Tongue (tissue), 2 donors: ENCODE results near the gene KIAA1217. TPM values are rescaled to one million over a fixed set of nuclear protein-coding genes. Genes with fewer than 3 reads are reported as not detected.

Source experiments
- DNase-seq: peaks from one replicate; pipeline ENCODE4 v3.0.0-alpha.2; 2015
- total RNA-seq: library from RNA; depleted of rRNA; stranded (reverse); fragments of >200 nt; gene quantifications from one replicate; pipeline ENCODE4 v1.2.3, GENCODE V29; 2014

KIAA1217 gene, protein sequence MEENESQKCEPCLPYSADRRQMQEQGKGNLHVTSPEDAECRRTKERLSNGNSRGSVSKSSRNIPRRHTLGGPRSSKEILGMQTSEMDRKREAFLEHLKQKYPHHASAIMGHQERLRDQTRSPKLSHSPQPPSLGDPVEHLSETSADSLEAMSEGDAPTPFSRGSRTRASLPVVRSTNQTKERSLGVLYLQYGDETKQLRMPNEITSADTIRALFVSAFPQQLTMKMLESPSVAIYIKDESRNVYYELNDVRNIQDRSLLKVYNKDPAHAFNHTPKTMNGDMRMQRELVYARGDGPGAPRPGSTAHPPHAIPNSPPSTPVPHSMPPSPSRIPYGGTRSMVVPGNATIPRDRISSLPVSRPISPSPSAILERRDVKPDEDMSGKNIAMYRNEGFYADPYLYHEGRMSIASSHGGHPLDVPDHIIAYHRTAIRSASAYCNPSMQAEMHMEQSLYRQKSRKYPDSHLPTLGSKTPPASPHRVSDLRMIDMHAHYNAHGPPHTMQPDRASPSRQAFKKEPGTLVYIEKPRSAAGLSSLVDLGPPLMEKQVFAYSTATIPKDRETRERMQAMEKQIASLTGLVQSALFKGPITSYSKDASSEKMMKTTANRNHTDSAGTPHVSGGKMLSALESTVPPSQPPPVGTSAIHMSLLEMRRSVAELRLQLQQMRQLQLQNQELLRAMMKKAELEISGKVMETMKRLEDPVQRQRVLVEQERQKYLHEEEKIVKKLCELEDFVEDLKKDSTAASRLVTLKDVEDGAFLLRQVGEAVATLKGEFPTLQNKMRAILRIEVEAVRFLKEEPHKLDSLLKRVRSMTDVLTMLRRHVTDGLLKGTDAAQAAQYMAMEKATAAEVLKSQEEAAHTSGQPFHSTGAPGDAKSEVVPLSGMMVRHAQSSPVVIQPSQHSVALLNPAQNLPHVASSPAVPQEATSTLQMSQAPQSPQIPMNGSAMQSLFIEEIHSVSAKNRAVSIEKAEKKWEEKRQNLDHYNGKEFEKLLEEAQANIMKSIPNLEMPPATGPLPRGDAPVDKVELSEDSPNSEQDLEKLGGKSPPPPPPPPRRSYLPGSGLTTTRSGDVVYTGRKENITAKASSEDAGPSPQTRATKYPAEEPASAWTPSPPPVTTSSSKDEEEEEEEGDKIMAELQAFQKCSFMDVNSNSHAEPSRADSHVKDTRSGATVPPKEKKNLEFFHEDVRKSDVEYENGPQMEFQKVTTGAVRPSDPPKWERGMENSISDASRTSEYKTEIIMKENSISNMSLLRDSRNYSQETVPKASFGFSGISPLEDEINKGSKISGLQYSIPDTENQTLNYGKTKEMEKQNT (N-terminal part only)
- total RNA-seq, result 36.0 TPM

DNA sequence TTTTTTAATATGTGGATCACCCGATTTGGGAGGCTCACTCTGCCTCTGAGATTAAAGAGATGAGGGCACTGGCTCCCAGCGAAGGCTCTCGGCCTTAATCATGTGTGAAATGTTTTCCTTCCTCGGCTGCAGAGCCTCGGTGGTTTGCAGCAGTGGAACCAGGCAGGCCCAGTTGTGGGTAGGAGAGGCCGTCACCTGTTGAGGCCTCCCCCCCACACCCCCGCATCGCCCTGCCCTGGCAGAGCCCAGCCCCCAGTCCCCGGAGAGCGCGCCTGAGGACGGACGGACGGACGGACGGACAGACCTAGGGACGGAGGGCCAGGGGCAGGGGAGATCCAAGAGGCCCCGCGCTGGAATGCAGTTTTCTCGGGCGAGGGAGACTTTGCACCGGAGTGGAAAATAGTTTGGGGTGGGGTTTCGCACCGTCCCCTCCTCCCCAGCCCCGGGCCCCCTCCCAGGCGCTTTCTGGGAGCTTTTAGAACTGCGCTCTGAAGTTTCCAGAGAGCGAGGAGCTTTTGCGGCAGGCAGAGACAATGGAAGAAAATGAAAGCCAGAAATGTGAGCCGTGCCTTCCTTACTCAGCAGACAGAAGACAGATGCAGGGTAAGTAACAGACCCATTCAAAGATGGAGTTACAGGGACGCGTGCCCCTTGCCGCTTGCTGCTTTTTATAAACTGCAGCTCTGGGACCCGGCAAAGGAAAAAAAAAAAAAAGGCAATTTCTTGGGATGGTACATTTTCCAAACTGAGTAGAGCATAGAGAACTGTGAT is at the start of gene KIAA1217:
Gene KIAA1217 (plus strand): TSS at position 478 of the 771 bp plus-strand sequence. CDS start 56 bp downstream, at position 534.
- peak; percentile 87 for DNase-seq

DNA sequence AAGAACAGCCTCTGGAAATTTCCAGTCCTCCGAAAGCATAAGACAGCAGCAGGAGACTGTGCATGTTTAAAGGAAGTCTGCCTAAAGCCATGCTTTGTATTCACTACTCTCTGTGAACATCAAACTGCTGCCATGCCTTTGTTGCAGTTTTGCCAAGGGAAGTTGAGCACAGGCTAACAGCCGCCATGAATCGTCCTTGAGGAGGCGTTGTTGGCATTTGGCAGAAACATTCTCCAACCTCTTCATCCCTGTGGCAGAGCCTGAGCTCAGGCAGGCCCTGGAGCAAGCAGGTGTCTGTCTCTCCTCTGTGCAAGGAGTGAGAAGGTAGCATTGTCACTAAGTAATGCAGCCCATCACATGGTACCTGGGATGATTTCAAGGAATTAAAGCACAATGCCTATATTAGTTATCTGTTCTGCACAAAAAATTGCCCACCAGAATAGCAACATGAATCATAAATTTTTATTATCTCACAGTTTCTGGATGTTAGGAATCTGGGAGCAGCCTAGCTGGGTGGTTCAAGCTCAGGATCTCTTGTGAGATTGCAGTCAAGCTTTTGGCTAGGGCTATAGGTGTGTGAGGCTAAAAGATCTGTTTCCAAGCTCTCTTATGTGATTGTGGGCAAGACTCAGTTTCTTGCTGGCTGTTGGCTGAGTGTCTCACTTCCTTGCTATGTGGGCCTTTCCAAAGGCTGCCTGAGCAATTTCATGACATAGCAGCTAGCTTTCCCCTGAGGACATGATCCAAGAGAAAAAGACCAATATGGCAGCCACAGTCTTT is 46.5 kb upstream of the KIAA1217 start:
- no peak for DNase-seq

DNA sequence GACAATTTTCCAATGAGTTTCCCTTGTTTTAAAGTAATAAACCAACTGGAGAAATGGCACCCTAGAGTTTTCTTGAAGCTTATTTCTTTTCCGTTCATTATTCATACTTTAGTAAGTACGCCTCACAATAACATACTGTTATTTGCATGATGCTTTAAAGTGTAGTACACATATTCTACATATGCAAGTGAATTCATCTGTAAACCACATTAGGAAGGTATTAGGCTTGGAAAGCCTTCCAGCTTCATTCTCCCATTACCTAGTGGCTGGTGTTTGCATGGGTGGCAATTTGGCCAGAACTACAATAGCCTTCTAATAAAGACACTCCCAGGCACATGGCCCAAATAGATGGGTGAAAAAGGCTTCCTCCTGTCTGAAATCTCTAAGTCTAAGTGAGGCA is 45.5 kb upstream of the KIAA1217 start:
- no peak for DNase-seq

DNA sequence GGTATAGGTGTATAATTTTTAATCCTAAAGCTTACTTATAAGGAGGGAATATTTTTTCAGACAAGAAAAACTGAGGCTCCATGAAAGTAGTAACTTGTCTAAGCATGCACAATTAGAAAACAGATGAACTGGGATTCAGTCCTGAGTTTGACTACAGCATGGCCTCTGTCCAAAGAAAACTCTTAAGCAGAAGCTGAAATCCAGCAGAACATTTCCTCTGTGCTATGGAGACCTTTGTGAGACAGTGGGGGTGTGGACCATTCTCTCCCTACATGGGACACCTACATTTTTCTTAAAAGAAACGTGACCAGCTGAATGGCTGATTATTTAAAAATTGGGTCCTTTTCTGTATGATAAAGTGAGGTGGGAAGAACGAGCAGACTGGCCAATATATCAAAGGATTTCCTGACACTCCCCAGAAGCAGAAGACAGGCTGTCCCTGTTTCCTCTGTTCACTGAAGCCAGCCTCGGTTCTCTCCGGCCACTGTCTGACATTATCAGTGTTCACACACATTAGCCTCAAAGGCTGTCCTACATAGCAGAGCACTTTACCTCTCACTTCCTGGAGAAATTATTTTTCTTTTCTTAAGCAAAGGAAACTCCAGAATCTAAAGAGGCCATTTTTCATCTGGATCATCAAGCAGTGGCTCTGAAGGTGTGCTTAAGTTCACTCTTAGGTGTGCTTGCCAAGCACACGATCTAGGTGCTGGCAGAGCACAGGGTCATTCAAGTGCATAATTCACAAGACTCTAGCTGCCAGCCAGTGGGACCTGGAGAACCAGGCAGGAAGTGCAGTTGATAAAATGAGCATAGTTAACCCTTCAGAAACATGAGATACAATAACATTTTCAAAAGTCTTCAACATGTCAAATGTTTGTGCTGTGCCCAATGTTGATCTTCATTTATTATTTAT is 40.4 kb upstream of the KIAA1217 start:
- peak; percentile 25 for DNase-seq

DNA sequence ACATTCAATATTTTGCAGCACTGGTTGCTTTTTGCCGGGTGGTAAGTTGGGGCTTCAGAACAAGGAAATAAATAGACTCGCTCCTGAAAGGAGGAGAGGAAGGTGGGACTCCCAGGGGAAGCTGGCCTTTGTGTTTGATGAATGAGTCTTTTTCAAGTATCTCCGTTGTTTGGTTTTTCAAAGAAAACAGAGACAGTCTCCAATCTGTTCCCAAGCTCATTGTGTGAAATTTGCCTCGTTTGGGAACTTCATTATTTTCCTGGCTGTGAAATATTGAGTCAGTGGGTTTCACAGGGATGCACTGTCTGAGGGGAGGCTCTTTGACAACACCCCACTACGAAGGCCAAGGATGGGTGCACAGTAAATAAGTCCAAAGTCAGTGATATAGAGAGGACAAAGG is 38.7 kb upstream of the KIAA1217 start:
- no peak for DNase-seq

DNA sequence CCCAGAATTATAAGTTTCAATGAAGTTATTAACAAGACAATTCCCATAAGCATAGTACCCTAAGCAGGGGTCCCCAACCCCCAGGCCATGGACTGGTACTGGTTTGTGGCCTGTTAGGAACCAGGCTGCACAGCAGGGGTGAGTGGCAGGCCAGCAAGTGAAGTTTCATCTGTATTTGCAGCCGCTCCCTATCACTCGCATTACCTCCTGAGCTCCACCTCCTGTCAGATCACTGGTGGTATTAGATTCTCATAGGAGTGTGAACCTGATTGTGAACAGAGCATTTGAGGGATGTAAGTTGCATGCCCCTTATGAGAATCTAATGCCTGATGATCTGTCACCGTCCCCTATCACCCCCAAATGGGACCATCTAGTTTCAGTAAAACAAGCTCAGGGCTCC is 36.0 kb upstream of the KIAA1217 start:
- no peak for DNase-seq

DNA sequence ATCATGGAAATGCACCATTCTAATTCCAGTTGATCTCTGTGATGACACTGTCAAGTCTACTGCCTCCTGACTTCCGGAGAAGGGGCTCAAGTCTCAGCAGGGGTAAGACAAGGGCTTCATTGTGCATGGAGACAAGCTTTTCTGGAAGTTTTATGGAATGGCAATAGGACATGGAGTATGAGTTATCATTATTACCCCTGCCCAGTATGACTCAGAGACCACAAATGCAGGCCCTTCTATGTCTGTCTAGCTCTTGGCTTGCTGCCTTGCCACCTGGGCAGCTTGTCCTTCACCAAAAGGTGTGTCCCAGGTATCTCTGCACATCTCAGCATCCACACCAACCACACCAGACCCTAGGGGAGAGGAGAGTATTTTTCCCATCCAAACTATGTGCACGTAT is 34.9 kb upstream of the KIAA1217 start:
- DNase-seq, result no peak

DNA sequence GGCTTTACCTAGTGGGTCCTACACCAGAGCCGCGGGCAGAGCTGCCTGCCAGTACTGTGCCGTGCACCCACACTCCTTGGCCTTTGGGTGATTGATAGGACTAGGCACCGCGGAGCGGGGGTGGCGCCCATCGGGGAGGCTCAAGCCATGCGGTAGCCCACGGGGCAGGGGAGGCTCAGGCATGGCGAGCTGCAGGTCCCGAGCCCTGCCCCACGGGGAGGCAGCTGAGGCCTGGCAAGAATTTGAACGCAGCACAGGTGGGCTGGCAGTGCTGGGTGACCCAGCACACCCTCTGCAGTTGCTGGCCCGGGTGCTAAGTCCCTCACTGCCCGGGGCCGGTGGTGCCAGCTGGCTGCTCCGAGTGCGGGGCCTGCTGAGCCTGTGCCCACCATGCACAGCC is 32.3 kb upstream of the KIAA1217 start:
- DNase-seq, result no peak

DNA sequence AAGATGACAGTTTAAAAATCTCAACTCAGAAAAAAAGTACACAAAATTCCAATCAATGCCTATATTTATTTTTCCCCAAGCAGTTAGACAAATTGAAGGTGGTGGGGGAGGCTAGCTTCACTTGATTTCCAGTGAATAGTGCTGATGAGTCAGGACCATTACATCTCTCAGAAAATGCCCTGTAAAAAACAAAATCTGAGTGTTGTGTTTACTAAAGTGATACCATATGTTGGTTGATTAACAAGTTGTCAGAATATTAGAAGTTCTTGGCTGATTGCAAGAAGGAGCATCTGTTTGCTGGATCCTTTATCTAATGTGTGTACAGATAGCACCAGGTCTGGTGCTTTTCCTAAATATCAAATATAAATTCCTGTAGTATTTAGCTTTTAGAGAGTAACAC is 31.3 kb upstream of the KIAA1217 start:
- DNase-seq, result no peak

DNA sequence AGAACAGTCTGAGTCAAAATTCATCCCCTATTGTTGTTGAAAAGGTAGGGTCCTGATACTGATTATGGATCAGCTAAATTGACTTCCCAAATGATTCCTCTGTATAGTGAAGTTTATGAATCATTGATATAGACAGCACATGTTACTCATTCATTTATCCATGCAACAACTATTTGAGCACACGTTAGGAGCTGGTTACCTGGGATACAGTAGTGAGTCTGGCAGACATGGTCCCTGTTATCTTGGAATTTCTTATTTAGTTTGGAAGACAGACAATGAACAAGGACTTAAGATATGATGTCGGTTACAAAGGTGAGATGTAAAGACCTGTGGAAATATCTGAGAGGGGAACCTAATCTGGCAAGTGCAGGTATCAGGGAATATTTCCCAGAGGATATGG is 28.0 kb upstream of the KIAA1217 start:
- no peak for DNase-seq

DNA sequence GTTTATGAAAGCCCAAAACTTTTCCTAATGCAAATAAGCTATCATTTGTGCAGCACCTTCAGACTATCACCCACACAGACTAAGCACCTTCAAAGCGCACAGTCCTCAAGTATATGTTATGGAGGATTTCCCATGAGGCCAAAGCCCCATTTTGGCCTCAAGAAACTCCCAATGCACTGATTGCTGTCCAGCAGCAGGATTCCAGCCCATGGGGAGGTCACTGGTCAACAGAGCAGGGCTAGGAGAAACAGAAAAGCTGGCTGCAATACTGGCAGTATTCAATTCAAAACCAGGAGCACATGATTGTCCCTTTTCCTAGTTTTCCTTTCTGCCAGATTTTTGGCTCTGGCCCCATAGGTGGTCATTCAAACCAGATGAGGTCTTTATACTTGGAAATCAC is 24.5 kb upstream of the KIAA1217 start:
- DNase-seq, result no peak

DNA sequence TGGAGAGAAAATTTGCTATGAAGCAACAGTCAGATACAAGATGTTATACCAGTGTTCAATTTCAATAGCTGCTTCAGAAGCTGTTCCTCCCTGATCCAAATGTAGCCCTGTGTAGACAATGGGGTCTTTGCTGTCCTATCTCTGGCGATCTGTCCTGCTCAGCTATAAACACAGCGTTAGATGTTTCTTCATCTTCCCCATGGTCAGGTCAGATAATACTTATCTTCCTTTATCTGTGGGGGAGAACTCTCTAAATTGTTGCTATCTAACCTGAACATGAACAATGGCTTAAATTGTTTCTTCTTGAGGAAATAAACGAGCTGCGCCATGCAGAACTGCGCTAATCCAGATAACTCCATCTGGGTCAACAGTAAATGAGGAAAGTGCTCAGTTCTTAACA is 15.6 kb upstream of the KIAA1217 start:
- DNase-seq, result no peak

DNA sequence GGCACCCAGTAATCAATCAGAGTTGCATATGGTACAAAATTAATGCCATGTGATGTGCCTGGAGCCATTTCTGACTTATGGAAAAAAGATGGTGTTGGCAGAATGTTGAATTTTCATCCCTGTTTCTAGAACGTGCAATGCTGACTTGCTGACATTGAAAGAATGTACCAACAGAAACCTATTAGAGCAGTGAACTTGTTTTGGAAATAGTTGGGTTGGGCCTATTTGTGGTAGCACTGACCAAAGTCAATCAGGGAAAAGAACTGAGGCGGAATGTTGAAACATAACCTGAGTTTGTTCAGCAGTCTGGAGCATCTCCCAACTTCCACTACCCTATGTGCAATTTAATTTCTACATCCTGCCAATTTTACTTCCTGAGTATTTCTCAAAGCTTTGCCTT is 11.7 kb upstream of the KIAA1217 start:
- DNase-seq, result no peak

DNA sequence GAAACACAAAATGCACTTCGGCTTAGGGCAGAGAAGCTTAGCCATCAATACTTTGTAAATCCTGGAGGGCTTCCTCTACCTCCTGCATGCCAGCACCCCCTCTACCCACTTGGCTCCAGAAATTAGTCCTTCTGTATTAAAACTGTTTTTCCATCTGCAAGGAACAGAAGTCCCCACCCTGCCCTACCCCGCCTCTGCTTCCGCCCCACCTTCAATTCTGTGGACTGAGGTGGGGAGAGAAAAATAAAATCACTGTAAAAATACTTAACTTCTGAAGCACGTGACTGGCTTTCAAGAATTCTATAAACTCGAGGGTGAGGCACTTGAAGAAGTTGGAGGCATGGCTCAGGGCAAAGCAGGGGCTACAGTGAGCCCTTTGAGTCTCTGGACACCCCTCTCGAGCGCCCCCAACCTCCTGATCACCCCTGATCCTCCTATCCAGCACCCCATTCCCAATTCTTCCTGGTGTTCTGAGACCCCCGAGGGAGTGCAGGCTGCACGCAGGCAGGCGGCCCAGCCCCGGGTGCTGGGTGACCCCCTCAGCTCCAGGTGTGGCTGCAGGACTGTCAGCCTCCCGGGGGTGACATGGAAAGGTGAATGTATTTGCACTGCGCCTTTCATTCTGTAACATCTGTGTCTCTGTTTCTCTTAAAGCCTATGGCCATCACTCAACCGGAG is 7.3 kb upstream of the KIAA1217 start:
- no peak for DNase-seq

DNA sequence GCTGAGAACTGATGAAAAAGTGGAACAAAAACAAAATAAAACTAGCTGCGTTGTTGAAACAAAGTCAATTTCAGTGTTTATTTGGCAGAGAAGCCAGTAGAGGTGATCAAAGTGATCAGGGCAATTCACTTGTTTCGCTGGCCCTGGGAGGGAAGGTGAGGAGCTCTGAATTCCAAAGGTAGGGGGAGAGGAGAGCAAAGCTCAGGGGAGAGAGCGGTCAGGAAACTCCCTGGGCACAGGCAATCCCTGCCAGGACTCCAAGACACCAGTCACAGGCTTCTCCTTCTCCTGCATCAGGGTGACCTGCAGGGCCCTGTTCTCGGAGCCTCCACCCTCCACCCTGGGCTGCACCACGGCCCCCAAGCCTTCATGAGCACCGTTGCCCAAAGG is 6.8 kb upstream of the KIAA1217 start:
- no peak for DNase-seq

DNA sequence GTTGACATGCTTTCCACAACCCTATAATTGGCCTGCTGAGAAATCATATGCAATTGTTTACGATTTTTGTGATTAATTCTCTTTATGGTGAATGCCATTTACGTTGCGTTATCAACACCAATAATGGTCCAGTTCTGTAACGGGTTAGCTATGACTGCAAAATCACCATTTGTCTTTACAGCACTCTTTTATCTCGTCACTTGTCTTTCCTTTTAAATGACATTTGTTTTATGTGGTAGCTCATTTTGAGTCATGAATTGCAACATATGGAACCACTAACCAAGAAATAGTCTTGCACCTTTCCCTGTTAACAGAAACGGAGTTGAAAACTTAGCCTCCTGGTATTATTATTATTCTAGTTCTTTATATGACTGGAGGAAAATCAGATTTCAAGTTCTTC is 3.1 kb upstream of the KIAA1217 start:
- DNase-seq, result no peak

DNA sequence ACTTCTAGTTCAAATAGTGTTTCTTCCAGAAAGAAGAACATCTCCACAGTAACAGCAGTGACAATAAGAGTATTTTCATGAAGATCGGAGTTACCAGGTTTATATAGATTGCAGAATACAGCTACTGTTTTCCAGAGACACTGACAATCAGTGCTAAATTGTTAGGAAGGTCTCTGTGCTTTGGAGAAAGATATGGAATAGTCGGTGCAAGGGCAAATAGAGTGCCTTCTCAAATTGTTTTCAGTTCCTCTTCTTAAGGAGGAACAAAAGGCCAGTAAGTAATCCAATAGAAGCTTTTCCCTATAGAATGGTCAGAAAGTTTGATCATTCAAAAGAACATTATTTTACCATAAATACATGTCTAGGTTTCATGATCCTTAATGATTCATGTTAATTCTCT is 2.6 kb upstream of the KIAA1217 start:
- DNase-seq, result no peak

DNA sequence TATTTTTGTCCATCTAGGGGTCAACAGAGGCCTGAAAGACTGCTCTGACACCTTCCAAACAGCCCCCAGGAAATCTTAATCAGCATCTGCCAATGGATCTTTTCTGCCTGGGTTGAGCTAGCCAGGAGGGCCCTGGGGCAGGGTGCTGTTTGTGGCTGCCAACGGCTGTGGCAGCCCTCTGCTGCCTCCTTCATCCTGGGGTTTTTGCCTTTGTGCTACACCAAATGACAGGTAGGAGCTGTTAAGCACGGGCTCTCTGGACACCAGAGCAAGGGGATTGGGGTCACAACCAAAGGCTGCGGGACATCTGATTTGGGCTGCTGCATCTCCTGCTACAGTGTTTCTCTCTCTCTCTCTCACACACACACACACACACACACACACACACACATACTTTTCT is 2.0 kb upstream of the KIAA1217 start:
- DNase-seq, result no peak

DNA sequence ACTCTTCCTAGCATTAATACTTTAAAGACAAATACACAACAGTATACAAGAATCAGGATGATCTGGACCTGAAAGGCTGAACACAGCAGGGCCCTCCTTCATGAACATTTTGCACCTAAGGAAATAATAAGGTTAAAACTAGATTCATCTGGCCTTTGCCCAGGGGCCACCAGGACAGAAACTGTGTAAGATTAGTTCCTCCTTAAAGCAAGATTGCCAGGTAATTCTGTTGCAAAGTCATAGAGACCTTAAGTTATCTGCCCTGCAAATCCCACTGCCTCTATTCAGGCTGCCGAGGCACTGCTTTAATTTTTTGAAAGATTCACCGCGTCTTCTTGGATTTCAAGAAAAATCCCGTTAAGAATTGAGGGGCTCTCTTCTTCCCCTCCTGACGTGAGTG is 1.6 kb upstream of the KIAA1217 start:
- DNase-seq, result no peak
